Uterus (tissue), 2 donors: Measurements from ENCODE around the gene BRSK2.

Source experiments
- CTCF ChIP-seq, 4 experiments: fragments of 200-600 bp in 2 of 4; fragments of 450-650 bp in 2 of 4; sonication (generic) in 2 of 4; IDR thresholded peaks; one replicate each; pipeline ENCODE4 v1.5.1; 2016 to 2019; ENCODE audit warnings: antibody characterized with exemption in 4 of 4, mild to moderate bottlenecking in 2 of 4, moderate library complexity in 1 of 4
- POLR2A ChIP-seq, 2 donors: fragments of 450-650 bp; IDR thresholded peaks; one replicate each; pipeline ENCODE4 v1.6.1; 2016; ENCODE audit warnings: antibody characterized with exemption in 2 of 2, mild to moderate bottlenecking in 1 of 2, moderate library complexity in 1 of 2

- TF ChIP-seq CTCF (IDR thresholded peaks at IDR 0.05) (no peak), POLR2A (IDR thresholded peaks at IDR 0.05) (no peak)
Observed at GRCh38 chr11:1368216-1368615, 21.5 kb upstream of the BRSK2 start.
